DMS53 (cell line): ENCODE results near the gene SLC33A1.
A peak's percentile ranks its signal among the peaks of the same experiment; 100 is the strongest.
"Not testable (repeated sequence)": the region's sequence is repeated elsewhere in the genome, so short reads cannot be mapped to it uniquely, and the experiment has no call there.

Experiments
- DNase-seq: peaks from one replicate; lab custom pipeline; 2025; lab: John Stamatoyannopoulos, UW

SLC33A1 gene

DNA sequence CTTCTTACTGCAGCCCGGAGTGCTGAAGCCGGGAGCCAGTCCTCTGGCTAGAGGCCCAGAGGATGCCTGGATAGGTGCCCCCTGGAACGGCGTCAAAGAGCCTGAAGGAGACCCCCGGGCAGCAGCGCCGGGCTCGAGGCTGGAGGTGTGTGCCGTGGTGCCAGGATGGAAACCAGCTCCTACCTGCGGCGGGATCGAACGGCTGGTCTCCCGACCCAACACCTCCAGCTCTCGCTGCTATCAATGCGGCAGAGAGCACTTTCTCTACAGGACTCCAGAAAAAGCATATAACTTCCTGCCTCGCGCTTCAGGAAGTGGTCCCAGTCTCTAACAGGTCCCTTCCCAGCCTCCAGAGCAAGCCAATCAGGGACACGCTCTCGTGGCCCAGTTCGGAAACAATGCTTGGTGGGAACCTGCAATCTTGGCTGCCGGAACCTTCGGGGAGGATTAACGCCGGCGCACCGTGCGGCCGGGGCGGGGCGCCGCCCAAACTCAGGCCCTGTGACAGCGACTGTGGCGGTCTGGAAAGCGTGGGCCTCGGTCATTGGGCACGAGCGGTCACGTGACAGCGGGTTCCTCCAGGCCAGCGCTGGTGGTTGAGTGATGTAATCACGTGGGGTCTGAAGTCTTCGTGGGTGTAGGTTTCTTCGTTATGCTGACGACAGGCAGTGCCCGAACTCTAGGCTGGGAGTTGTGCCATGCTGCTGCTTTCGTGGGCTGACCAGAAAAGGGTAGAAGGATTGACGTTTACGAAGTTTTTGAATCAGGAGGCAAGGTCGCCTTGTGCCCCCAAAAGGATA is at the start of gene SLC33A1:
TSS of gene SLC33A1 (minus strand) at position 287 of the 800 bp plus-strand sequence. CDS start 430 bp downstream, outside the sequence.
- peak; percentile 98 for DNase-seq

DNA sequence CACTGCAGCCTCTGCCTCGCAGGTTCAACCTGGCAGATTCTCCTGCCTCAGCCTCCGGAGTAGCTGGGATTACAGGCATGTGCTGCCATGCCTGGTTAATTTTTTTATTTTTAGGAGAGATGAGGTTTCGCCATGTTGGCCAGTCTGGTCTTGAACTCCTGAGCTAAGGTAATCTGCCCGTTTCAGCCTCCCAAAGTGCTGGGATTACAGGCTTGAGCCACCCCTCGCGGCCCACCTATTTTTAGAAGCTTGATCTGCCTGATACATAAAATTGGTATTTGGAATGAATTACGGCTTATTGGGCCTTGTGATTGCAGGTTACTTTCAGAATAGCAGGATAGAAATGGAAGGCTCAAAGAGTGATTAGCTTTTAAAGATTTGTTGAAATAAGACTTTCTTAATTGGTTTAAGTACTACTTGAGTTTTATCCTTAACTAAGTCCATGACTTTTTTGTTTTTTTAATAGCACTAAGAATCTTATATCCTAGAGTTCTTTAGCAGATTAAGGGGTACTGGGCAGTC is 41.2 kb upstream of the SLC33A1 start:
- DNase-seq = no peak

DNA sequence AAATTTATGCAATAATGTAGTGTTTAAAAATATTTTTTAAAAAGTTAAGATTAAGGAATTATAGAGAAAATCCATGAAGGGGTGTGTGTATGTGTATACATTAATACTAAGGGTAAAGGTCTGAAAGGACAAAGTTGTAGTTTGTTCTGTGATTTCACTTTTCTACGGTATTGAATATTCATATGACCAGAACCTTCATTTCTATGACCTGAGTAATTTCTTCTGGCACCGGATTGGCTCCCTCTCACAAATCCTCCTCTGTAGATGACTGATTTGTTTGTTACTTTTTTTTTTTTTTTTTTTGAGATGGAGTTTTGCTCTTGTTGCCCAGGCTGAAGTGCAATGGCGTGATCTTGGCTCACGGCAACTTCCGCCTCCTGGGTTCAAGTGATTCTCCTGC is 37.1 kb upstream of the SLC33A1 start:
- no peak for DNase-seq

DNA sequence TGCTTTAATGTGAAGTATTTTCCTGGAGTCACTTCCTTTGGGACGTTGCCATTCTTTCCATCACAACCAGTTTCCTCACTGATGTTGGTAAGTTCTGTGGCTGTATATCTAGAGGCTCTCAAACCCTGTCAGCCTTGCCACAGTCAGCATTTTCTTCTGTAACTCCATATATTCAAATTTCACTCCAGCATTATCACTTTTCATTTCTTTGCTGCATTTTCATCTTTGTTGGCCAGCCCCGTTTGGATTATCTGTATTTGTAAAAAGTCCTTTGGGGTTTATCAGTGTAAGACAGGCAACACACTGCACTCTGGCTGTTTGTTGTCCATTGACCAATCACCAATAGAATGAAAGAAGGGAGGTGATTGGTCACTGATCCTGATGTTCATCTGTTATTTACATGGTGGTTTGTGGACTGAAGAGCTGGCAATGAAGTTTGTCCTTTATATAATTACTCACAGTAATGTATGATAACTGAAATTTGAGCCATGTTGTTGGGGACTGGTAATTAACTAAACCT is 36.5 kb upstream of the SLC33A1 start:
- peak; percentile 4 for DNase-seq

DNA sequence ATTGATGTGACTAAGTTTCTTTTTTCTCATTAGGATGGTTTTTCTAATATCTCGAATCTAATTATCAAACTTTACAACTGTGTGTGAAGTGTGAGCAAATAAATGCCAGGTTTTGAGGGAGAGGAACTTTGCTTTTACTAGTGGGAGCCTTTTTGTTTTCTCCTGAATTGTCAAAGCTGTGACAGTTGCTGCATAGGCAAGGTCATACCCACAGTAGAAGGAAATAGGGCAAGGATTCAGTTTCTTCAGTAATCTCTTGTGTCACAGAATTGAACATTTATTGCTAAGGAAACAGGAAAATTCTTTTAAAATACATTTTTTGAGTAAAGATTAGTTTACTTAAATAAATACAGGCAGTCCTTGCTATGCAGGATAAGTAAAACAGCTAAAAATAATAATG is 35.7 kb upstream of the SLC33A1 start:
- no peak for DNase-seq

DNA sequence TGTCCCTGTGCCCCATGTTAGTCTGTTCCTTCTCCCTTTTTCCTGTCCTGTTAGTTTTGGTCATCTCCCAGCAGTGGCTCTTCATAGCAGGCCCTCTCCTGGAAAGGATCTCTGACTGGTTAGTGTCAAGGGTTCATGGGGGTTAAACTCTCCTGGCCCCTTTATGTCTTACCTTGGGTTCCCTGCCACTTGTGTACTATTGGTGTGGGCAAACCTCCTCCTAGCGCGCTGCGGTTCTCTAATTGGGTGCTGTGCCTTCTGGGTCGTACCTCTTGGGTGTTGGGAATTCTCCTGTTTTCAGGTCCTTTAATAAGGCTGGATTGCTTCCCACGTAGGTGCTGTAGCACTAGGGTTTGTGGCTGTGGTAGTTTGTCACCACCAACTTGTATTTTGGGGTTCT is 35.0 kb upstream of the SLC33A1 start:
- no peak for DNase-seq

DNA sequence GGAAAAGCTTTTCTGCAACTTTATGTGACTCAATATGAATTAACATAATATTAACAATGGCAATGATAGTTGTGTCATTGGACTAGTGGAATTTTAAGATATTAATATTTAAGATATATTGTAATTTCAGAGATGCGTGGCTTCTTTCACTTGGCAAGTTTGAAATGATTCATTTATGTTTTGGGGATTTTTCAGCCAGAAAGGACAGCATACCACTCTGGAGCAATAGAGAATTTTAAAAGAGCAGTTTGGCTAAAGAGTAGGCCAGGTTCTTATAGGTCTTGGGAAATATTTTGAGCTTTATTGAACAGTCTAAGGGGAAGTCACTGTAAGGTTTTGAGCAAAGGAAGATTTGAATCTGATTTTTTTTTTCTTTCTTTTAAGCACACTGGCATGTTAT is 32.7 kb upstream of the SLC33A1 start:
- no peak for DNase-seq

DNA sequence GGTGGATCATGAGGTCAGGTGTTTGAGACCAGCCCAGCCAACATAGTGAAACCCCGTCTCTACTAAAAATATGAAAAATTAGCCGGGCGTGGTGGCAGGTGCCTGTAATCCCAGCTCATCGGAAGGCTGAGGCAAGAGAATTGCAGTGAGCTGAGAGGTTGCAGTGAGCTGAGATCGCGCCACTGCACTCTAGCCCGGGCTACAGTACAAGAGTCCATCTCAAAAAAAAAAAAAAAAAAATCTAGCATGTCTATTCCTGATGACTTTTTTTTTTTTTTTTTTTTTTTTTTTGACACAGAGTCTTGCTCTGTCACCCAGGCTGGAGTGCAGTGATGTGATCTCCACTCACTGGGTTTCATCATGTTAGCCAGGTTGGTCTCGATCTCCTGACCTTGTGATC is 32.1 kb upstream of the SLC33A1 start:
- DNase-seq = not testable (repeated sequence)

DNA sequence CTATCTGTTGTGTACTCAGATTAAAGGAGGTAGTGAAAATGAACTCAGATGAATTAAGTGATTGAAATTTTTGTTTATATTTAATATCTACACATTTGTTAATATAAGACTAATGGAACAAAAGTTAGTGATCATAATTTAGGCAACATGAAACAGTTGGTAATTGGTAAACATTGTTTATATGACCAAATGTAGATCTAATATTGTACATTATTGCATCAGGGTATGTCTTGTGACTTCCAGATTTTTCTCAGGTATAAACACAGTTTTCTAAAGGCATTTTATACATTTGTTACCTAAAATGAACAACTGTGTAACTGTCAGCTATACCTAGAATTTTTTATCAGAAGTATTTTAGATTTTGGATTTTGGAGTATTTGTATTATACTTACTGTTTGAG is 31.1 kb upstream of the SLC33A1 start:
- no peak for DNase-seq

DNA sequence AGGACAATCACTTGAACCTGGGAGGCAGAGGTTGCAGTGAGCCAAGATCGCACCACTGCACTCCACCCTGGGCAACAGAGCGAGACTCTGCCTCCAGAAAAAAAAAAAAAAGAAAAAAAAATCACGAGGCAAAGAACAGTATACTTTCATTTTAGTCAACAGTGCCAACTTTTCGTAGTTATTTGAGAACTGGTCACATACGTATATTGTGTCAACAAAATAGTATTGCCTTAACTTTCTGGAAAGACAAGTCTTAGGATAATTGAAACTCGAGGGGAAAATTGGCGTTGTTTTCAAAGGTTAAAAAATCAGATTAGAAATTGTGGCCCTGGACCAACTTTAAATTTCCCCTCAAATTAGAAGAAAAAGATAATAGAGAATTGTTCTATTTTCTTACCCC is 30.1 kb upstream of the SLC33A1 start:
- no peak for DNase-seq

DNA sequence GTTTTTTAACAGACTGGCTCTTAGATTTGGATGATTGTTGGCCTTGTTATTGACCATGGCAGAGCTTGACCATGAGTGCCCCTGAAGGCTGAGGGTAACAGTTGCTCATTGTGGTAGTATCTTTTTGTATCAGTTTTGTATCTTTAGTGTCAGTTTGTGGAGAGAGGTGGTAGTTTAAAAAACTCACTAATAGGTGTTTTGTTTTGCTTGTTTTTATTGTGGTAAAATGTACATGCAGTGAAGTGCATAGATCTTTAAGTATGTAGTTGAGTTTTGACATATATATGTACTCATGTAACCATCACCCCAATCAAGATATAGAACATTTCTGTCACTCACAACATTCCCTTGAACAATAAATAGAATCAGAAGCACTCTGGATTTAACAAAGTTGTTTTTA is 26.1 kb upstream of the SLC33A1 start:
- DNase-seq = no peak

DNA sequence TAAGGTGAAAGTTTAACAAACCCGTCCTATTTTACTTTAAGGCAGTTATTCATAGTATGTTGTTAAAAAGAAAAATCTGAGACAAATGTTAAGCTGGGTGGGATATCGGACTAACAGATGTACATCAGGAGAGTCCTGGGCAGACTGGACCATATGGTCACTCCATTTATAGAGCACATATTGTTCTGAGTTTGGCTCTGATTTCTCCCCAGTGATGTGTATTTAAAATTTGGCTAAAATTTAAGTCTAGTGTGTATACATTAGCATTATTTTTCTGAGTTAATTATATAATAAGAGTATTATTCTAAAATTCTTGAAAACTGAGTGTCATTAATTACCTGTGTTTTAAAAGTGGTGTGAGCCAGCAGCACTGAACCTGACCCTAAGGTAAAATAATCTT is 22.3 kb upstream of the SLC33A1 start:
- DNase-seq = no peak

DNA sequence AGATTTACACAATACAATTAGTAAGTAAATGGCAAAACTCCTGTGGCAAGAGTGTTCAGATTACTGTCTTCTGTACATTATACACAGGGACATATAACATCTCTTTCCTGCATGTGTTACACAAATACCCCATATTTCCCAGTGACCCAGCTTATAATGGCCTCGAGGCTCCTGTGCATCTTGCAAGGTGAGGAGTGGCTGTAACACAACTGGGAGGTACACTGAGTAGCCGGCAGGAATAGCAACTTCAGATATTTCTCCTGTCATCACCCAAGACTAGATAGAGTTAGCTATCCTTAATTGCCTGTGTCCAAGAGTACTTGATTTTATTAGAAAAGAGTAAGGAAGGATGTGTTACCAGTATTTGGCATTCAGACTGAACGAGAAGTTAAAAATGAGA is 21.8 kb upstream of the SLC33A1 start:
- DNase-seq = no peak

DNA sequence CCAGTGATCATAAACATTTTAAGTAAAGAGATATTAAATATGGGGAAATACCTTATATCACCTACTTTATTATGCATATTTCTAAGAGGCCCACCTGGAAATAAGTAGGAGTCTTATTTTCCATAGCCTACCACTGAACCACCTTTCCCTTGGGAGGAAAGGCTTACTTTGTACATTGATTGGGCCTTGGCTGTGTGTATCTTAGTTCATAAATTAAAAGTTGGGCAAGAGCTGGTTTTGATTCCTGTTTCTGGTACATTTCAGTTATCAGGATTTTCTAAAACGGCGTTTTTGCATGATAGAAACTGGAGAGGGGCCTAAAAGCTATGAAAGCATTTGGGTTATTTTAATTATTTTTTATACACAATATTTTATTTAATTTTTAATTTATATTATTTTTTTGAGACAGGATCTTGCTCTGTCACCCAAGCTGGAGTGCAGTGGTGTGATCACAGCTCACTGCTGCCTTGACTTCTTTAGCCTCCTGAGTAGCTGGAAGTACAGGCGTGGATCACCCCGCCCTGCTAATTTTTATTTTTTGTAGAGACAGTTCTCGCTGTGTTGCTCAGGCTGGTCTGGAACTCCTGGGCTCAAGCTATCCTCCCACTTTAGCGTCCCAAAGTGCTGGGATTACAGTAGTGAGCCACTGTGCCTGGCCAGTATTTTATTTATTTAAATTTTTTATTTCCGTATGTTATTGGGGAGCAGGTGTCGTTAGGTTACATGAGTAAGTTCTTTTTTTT is 18.8 kb upstream of the SLC33A1 start:
- DNase-seq = no peak

DNA sequence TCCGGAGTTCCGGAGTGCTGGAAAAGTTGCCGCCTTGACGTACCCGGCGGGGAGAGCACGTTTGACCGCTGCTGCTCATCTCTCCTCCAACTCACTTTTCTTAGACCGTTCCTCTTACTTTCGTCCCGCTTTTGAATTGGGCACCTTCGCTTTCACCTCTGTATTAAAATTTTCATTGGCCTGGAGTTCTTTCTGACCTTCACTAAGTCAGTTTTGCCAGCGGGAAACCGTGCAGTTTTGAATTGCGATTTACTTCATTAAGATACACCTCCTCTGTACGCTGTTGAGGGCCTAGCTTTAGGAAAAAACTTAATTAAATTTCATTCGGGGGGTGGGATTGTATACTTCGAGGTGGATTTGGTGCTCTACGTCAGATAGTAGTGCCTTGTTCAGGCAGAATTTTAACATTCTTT is 17.5 kb upstream of the SLC33A1 start:
- DNase-seq = no peak

DNA sequence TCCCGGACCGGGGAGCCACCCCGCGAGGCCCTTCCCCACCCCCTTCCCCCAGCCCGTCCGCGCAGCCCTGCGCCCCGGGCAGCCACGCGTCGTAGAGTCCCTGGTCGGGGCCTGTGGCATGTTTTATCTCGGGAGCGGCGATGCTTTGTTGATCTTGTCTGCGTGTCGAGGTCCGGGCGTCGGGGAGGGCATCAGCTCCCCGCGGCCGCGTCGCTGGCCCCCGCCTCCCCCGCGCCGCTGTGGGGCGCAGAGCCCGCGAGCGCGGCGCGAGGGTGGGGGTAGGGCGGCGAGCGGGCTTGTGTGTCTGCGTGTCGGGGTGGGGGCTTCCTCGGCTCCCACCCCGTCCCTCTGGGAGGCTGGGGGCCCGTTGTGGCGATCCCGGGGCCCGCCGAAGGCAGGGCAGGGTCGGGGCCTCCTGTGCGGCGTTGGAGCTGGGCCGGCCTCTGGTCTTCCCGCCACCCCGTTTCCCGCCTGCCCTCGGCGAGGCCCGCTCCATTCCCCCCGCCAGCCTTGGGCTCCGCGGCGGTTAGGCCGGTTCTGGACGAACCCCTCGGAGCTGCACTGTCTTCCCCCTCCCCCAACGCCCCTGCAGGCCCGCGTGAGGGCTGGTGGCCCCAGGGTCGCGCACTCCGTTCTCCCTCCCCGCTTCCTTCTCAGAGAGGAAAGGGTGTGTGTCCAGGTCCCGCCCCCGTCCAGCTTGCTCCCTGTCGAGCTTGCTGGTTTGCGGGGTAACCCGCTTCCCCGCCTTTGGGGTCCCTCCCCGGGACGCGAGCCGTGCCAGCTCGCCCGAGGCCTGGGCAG is 16.9 kb upstream of the SLC33A1 start:
- DNase-seq = peak; percentile 60

DNA sequence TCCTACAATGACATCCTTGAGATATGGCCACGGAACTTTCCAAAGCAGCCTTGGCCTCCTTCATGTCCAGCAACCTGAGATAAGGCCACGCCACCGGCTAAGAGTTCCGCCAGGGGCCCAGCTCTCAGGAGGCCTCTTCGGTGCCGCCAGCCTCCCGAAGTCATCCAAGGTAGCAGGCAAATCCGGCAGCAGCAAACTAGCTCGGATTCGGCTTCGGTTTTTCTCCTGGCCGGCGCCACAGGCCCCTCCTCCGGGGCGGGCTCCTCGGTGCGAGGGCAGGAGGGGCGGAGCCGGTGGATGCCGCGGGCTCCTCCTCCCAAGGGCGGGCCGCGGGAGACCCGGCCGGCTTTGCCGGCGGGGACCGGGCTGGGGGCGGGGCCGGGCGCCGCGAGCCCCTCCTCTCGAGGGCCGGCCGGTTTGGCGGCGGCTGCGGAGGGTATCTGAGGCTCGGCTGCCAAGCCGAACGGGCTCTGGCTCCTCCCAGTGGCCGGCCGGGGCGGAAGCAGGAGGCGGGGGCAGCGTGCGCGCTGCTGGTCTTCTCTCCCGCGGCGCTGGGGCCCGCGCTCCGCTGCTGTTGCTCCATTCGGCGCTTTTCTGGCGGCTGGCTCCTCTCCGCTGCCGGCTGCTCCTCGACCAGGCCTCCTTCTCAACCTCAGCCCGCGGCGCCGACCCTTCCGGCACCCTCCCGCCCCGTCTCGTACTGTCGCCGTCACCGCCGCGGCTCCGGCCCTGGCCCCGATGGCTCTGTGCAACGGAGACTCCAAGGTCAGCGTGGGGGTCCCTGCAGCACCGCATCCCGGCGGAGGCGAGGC is 16.1 kb upstream of the SLC33A1 start, which contains the start of gene GMPS:
TSS of gene GMPS (plus strand) at position 518 of the 812 bp plus-strand sequence. CDS start at position 739, 221 bp downstream.
- DNase-seq = peak; percentile 96

DNA sequence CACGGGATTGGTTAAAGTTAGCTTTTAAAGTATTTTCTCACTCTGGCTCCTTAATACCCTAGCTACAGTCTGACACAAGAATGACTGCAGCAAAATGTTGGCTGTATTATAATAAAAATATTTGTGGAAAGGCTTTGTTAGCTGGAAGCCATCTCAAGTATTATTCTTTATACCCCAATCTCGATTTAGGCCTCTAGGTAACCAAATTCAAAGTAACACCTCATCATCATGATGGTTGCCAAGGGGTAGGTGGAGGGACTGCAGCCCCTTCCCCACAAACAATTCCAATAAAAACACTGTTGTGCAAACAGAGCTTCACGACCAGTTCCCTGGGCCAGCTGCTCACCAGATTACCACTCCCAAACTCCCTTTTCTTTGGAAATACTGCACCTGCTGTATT is 15.5 kb upstream of the SLC33A1 start:
- no peak for DNase-seq

DNA sequence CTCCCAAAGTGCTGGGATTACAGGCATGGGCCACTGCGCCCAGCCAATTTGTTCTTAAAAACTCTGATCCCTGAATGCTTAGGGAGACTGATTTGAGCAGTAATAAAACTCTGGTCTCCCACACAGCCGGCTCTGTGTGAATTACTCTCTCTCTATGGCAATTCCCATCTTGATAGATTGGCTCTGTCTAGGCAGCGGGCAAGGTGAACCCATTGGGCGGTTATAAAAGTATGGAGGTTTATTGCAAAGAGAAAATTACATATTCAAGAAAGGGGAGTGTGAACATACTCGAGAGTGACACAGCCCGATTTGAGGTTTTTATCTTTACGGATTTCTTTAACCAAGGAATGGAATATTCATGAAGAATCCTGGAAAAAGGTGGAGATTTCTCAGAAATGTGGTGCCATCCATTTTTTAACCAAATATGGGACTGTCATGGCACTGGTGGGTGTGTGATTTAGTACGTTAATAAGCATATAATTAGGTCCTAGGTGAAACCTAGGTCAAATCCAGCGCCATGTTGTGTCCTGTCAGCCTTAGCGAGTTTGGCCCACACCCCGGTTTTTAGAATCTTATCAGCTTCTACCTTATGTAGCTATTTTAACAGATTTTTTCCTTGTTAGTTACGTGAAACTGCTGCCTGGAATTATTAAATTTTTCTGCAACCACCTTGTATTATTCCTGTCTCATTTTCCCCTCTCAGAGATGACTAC is 9.0 kb upstream of the SLC33A1 start:
- DNase-seq = no peak

DNA sequence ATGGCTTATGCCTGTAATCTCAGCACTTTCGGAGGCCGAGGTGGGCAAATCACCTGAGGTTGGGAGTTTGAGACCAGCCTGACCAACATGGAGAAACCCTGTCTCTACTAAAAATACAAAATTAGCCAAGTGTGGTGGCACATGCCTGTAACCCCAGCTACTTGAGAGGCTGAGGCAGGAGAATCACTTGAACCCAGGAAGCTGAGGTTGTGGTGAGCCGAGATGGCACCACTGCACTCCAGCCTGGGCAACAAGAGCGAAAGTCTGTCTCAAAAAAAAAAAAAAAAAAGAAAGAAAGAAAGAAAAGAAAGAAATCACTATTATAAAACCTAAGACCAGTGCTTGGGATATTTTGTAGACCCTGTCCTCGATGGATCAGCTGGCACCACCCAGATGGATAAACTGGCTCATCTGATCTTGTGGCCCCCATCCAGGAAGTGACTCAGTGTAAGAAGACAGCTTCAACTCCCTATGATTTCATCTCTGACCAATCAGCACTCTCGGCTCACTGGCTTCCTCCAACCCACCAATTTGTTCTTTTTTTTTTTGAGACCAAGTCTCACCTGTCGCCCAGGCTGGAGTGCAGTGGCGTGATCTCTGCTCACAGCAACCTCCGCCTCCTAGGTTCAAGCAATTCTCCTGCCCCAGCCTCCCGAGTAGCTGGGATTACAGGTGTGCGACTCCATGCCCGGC is 8.2 kb upstream of the SLC33A1 start:
- peak; percentile 42 for DNase-seq
